WTC11 (cell line): ENCODE results near the gene RREB1. TPM values are rescaled to one million over a fixed set of nuclear protein-coding genes. Genes with fewer than 3 reads are reported as not detected.

Source experiments
- ATAC-seq: fragments of 200-7000 bp; cut with Tn5 transposase; 2 replicates; pipeline ENCODE4 v1.10.0; 2021; ENCODE audit warnings: mild to moderate bottlenecking, moderate library complexity
- CTCF ChIA-PET: fragments of 300-600 bp; sonication (Branson Sonifier 250); formaldehyde crosslinking; loops from one replicate; lab custom pipeline; 2021; ENCODE audit warnings: antibody characterized with exemption; lab: Charles Lee
- POLR2A ChIA-PET: fragments of 350-600 bp; sonication (Branson Sonifier 250); formaldehyde crosslinking; loops from one replicate; lab custom pipeline; 2021; ENCODE audit warnings: antibody characterized with exemption; lab: Charles Lee
- DNase-seq: peaks from one replicate; pipeline ENCODE4 v3.0.0; 2021; ENCODE audit warnings: low spot score
- H3K27ac Mint-ChIP-seq: 2 replicates; pipeline ENCODE4 v1.8.0; 2021; ENCODE audit warnings: mixed read lengths
- H3K27me3 Mint-ChIP-seq: 2 replicates; pipeline ENCODE4 v1.8.0; 2021; ENCODE audit warnings: low read depth, mild to moderate bottlenecking, moderate library complexity, mixed read lengths
- H3K36me3 Mint-ChIP-seq: 2 replicates; pipeline ENCODE4 v1.8.0; 2021; ENCODE audit warnings: mixed read lengths
- H3K4me1 Mint-ChIP-seq: 2 replicates; pipeline ENCODE4 v1.8.0; 2022; ENCODE audit warnings: mixed read lengths
- H3K4me3 Mint-ChIP-seq: 2 replicates; pipeline ENCODE4 v1.8.0; 2021; ENCODE audit warnings: mild to moderate bottlenecking, moderate library complexity, mixed read lengths
- H3K9me3 Mint-ChIP-seq: 2 replicates; pipeline ENCODE4 v1.8.0; 2021; ENCODE audit warnings: mixed read lengths
- CBFB ChIP-seq: sonication (generic); formaldehyde crosslinking; IDR thresholded peaks from 2 replicates; pipeline ENCODE4 v1.8.1; 2022; ENCODE audit warnings: mild to moderate bottlenecking, low read depth, missing genetic modification reagents
- CREM ChIP-seq: sonication (generic); formaldehyde crosslinking; IDR thresholded peaks from 2 replicates; pipeline ENCODE4 v1.8.1; 2022; ENCODE audit warnings: mild to moderate bottlenecking, missing genetic modification reagents, moderate library complexity
- E2F1 ChIP-seq: sonication (generic); formaldehyde crosslinking; IDR thresholded peaks from 2 replicates; pipeline ENCODE4 v1.8.0; 2022; ENCODE audit warnings: mild to moderate bottlenecking, missing genetic modification reagents
- ETV6 ChIP-seq: sonication (generic); formaldehyde crosslinking; IDR thresholded peaks from 2 replicates; pipeline ENCODE4 v1.8.1; 2022; ENCODE audit warnings: mild to moderate bottlenecking, missing genetic modification reagents
- FOXK1 ChIP-seq: sonication (generic); formaldehyde crosslinking; IDR thresholded peaks from 2 replicates; pipeline ENCODE4 v1.8.0; 2022; ENCODE audit warnings: mild to moderate bottlenecking, moderate library complexity, missing genetic modification reagents
- FOXP1 ChIP-seq: sonication (generic); formaldehyde crosslinking; IDR thresholded peaks from 2 replicates; pipeline ENCODE4 v1.8.0; 2022; ENCODE audit warnings: missing genetic modification reagents, mild to moderate bottlenecking, moderate library complexity, borderline replicate concordance
- FOXP4 ChIP-seq: sonication (generic); formaldehyde crosslinking; IDR thresholded peaks from 2 replicates; pipeline ENCODE4 v1.8.0; 2022; ENCODE audit warnings: mild to moderate bottlenecking, missing genetic modification reagents
- GRHL2 ChIP-seq: fragments of 250-450 bp; sonication (Bioruptor Pico); IDR thresholded peaks from 2 replicates; pipeline ENCODE4 v1.8.0; 2022; ENCODE audit warnings: mild to moderate bottlenecking, moderate library complexity; ENCODE audit not compliant: insufficient replicate concordance, severe bottlenecking
- IRF2 ChIP-seq: sonication (generic); formaldehyde crosslinking; IDR thresholded peaks from 2 replicates; pipeline ENCODE4 v1.8.0; 2022; ENCODE audit warnings: low read depth, missing genetic modification reagents, borderline replicate concordance
- MYBL2 ChIP-seq: sonication (generic); formaldehyde crosslinking; IDR thresholded peaks from 2 replicates; pipeline ENCODE4 v1.8.1; 2023; ENCODE audit warnings: mild to moderate bottlenecking, moderate library complexity, missing genetic modification reagents
- NFE2L1 ChIP-seq: sonication (generic); formaldehyde crosslinking; IDR thresholded peaks from 2 replicates; pipeline ENCODE4 v1.8.1; 2023; ENCODE audit warnings: missing genetic modification reagents
- PRDM15 ChIP-seq: sonication (generic); formaldehyde crosslinking; IDR thresholded peaks from 2 replicates; pipeline ENCODE4 v1.8.0; 2022; ENCODE audit warnings: missing genetic modification reagents
- PREB ChIP-seq: sonication (generic); formaldehyde crosslinking; IDR thresholded peaks from 2 replicates; pipeline ENCODE4 v1.8.1; 2022; ENCODE audit warnings: mild to moderate bottlenecking, missing genetic modification reagents, moderate library complexity, borderline replicate concordance
- ZNF138 ChIP-seq: sonication (generic); formaldehyde crosslinking; conservative IDR thresholded peaks from 2 replicates; pipeline ENCODE4 v1.8.1; 2022; ENCODE audit warnings: mild to moderate bottlenecking, moderate library complexity, missing genetic modification reagents
- ZNF396 ChIP-seq: fragments of 250-450 bp; sonication (Bioruptor Pico); IDR thresholded peaks from 2 replicates; pipeline ENCODE4 v1.8.0; 2021; ENCODE audit warnings: mild to moderate bottlenecking, moderate library complexity, borderline replicate concordance
- total RNA-seq: library from RNA; stranded (reverse); gene quantifications from 3 replicates; pipeline ENCODE4 v1.2.3, GENCODE V29; 2021
- TF ChIP-seq, protein P1 (sequence below): fragments of 250-450 bp; sonication (Bioruptor Pico); IDR thresholded peaks from 2 replicates; pipeline ENCODE4 v1.9.0; 2021; ENCODE audit warnings: moderate library complexity, mild to moderate bottlenecking, inconsistent platforms, borderline replicate concordance
- TF ChIP-seq, protein P2 (sequence below): sonication (generic); formaldehyde crosslinking; IDR thresholded peaks from 2 replicates; pipeline ENCODE4 v1.8.0; 2022; ENCODE audit warnings: mild to moderate bottlenecking, missing genetic modification reagents

The RREB1 gene
- total RNA-seq, 1 experiment from 2014 or later: 38.5 TPM

GRCh38 chr6:7154341-7155139 lies 46.8 kb downstream of the RREB1 start (continued):
- no peak for TF ChIP-seq PREB (CRISPR knock-in tag)
- TF ChIP-seq MYBL2 (CRISPR knock-in tag): no peak

DNA sequence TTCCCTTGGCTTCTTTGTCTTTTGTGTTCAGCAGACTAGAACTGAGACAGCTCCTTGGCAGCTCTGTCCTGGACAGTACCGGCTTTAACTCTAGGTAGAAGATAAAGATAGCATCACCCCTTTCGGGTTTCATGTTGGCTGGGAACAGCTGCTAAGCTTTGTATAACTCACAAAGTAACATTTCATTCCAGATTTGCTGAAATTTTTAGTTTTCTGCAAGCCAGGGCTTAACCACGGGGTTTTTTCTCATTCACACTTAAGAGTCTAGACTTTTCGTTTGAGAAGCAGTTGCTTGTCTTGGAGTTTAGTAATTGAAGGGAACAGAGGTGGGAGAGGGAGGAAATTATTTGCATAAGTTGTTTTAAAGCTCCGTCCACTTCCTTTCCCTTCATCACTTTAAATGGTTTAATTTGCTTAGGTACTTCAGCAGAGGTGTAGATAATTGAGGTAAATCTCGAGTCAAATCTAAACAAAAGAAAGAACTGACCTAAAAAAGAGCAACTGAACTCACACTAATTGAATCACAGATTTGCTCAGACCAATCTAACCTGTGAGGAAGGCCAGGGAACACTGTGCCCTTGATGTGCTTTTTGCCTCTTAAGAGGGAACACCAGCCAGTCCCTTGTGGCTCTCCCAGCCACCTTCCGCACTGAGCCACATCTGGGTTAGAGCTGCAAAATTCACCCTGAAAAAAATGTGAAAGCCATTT lies 48.3 kb downstream of the RREB1 start:
- no peak for TF ChIP-seq ZNF138 (CRISPR knock-in tag)
- TF ChIP-seq ZNF396: no peak
- H3K27ac Mint-ChIP-seq: peak overlapping the region; percentile 92
- CTCF ChIA-PET: interaction anchor here (0.9 kb wide), 1 partner anchor 11 kb away, joined by 4 read pairs; no protein-coding TSS in a partner anchor
- no peaks in the 10 kb centered on the region for H3K36me3 Mint-ChIP-seq
- H3K9me3 Mint-ChIP-seq: no peaks in the 10 kb centered on the region
- no peaks in the 10 kb centered on the region for H3K27me3 Mint-ChIP-seq
- ATAC-seq (peak; percentile 52), DNase-seq (no peak)
- POLR2A ChIA-PET: interaction anchor here (0.6 to 1.0 kb wide), 4 partner anchors 9 to 168 kb away, joined by 3 to 4 read pairs (median 3); no protein-coding TSS in a partner anchor
- H3K4me3 Mint-ChIP-seq: no peak overlapping the region
- peaks cover 84% of the 10 kb centered on the region for H3K4me1 Mint-ChIP-seq

DNA sequence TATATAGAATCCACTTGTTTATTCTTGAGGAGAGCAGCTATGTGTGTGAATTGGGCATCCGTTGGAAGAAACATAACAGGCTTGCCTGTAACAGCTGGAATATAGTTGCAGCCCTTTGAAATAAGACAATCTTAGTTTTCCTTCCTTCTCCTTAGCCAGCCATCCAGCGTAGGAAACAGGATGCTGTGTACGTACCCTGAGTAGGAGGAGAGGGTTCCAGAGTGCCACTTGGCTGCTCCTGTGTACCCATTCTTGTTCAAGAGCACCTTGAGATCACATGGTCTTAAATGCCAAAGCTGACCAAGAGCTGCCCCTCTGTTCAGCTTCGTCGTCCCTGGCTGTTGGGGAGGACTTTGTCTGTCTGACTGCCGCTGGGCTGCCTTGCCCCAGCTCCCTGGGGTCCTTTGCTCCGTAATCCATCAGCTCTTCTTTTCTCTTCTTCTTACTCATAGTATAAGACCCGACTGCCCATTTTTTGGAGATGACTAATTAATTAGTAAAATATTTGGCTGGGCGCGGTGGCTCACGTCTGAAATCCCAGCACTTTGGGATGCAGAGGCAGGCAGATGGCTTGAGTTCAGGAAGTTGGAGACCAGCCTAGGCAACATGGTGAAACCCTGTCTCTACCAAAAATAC lies 49.0 kb downstream of the RREB1 start:
- H3K27ac Mint-ChIP-seq: peak overlapping the region; percentile 92

More for the DNA sequence above, 49.0 kb downstream of the RREB1 start:
- Mint-ChIP-seq H3K9me3 (no peaks in the 10 kb centered on the region), H3K27me3 (no peaks in the 10 kb centered on the region), H3K36me3 (no peaks in the 10 kb centered on the region), H3K4me3 (no peak overlapping the region), H3K4me1 (peaks cover 83% of the 10 kb centered on the region)
- ATAC-seq (no peak), DNase-seq (no peak)
- TF ChIP-seq NFE2L1 (CRISPR knock-in tag) (no peak), CBFB (CRISPR knock-in tag) (no peak), IRF2 (CRISPR knock-in tag) (no peak), PRDM15 (CRISPR knock-in tag) (no peak), GRHL2 (CRISPR knock-in tag) (no peak), E2F1 (no peak), FOXP1 (CRISPR knock-in tag) (no peak), ETV6 (CRISPR knock-in tag) (no peak), FOXP4 (CRISPR knock-in tag) (no peak), FOXK1 (CRISPR knock-in tag) (no peak), CREM (CRISPR knock-in tag) (no peak)
- TF ChIP-seq, protein P1, sequence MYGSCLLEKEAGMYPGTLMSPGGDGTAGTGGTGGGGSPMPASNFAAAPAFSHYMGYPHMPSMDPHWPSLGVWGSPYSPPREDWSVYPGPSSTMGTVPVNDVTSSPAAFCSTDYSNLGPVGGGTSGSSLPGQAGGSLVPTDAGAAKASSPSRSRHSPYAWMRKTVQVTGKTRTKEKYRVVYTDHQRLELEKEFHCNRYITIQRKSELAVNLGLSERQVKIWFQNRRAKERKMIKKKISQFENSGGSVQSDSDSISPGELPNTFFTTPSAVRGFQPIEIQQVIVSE: no peak
- TF ChIP-seq, protein P2, sequence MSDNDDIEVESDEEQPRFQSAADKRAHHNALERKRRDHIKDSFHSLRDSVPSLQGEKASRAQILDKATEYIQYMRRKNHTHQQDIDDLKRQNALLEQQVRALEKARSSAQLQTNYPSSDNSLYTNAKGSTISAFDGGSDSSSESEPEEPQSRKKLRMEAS (CRISPR knock-in tag): no peak
- ChIA-PET CTCF (interaction anchor here (0.9 kb wide), 1 partner anchor 10 kb away, joined by 4 read pairs; no protein-coding TSS in a partner anchor), POLR2A (interaction anchor here (0.6 to 1.0 kb wide), 3 partner anchors 10 to 169 kb away, joined by 3 to 4 read pairs (median 3); no protein-coding TSS in a partner anchor)
